A549 (cell line): ENCODE measurements around the gene LHFPL5. TPM values are rescaled to one million over a fixed set of nuclear protein-coding genes. Genes with fewer than 3 reads are reported as not detected.

Experiments used
- ATAC-seq, 2 experiments: fragments of 200-7000 bp in 1 of 2; fragments of >200 bp in 1 of 2; cut with Nextera tagmentation in 1 of 2; cut with Tn5 transposase in 1 of 2; 3 replicates each; pipeline versions ENCODE4 v1.8.0 to v1.9.1; 2018 to 2020; ENCODE audit warnings: mild to moderate bottlenecking in 1 of 2, moderate library complexity in 1 of 2
- CTCF ChIA-PET: fragments of 300-600 bp; sonication (Branson Sonifier 250); formaldehyde crosslinking; extraction: SDS; loops from one replicate; lab custom pipeline; 2021; ENCODE audit warnings: antibody characterized with exemption, inconsistent platforms; lab: Yijun Ruan, JAX
- POLR2A ChIA-PET: fragments of 350-600 bp; formaldehyde crosslinking; extraction: SDS; loops from one replicate; lab custom pipeline; 2021; ENCODE audit warnings: antibody characterized with exemption, inconsistent platforms; lab: Yijun Ruan, JAX
- DNase-seq, 2 experiments: peaks; one replicate each; pipeline versions ENCODE4 v3.0.0 to v3.0.0-alpha.2; 2011 to 2016; ENCODE audit warnings: low read depth in 1 of 2, low spot score in 1 of 2
- FAIRE-seq: peaks from 2 replicates; lab custom pipeline; 2011; peaks lifted over from hg19 to GRCh38; lab: Jason Lieb, UNC
- H3K27ac ChIP-seq, 2 experiments: fragments of >200 bp; sonication (Bioruptor Twin); formaldehyde crosslinking; 3 replicates each; pipeline ENCODE4 v1.5.1; 2016 to 2017
- H3K4me1 ChIP-seq: fragments of >200 bp; sonication (Bioruptor Twin); formaldehyde crosslinking; 3 replicates; pipeline ENCODE4 v1.6.1; 2016
- H3K4me2 ChIP-seq: fragments of >200 bp; sonication (Bioruptor Twin); formaldehyde crosslinking; 3 replicates; pipeline ENCODE4 v1.6.1; 2016
- H3K4me3 ChIP-seq: fragments of >200 bp; sonication (Bioruptor Twin); formaldehyde crosslinking; 3 replicates; pipeline ENCODE4 v1.5.1; 2016
- H3K9me3 ChIP-seq: fragments of >200 bp; sonication (Bioruptor Twin); formaldehyde crosslinking; 3 replicates; pipeline ENCODE4 v1.6.1; 2016
- CEBPB ChIP-seq, 2 experiments: fragments of >200 bp in 1 of 2; sonication (Bioruptor Twin) in 1 of 2; formaldehyde crosslinking in 1 of 2; IDR thresholded peaks; 2 replicates each; pipeline ENCODE4 v1.6.1; 2012 to 2016
- EHF ChIP-seq: fragments of 250-450 bp; sonication (Bioruptor Pico); IDR thresholded peaks from 2 replicates; pipeline ENCODE4 v1.5.0; 2020; ENCODE audit warnings: mild to moderate bottlenecking
- ELK1 ChIP-seq: fragments of 150-350 bp; IDR thresholded peaks from 2 replicates; pipeline ENCODE4 v1.6.1; 2014; ENCODE audit warnings: low read depth, mild to moderate bottlenecking, low read length
- HDAC2 ChIP-seq: fragments of 200-600 bp; sonication (generic); IDR thresholded peaks from 2 replicates; pipeline ENCODE4 v1.6.1; 2016
- HOXB13 ChIP-seq: fragments of 250-450 bp; sonication (Bioruptor Pico); IDR thresholded peaks from 2 replicates; pipeline ENCODE4 v1.5.0; 2020; ENCODE audit warnings: low read depth, mild to moderate bottlenecking, moderate library complexity
- JUN ChIP-seq, 2 experiments: fragments of >200 bp; sonication (Bioruptor Twin); formaldehyde crosslinking; IDR thresholded peaks; 2 replicates in 1 of 2; 3 replicates in 1 of 2; pipeline ENCODE4 v1.6.1; 2016 to 2017
- KDM1A ChIP-seq: fragments of 200-600 bp; sonication (generic); IDR thresholded peaks from 2 replicates; pipeline ENCODE4 v1.6.1; 2016; ENCODE audit warnings: low read depth, mild to moderate bottlenecking
- MAX ChIP-seq: IDR thresholded peaks from 2 replicates; pipeline ENCODE4 v1.6.1; 2012
- MAZ ChIP-seq: fragments of 150-350 bp; IDR thresholded peaks from 2 replicates; pipeline ENCODE4 v1.6.1; 2014; ENCODE audit warnings: antibody characterized with exemption, low read depth, low read length, borderline replicate concordance
- NFE2L2 ChIP-seq: fragments of 150-350 bp; conservative IDR thresholded peaks from 2 replicates; pipeline ENCODE4 v1.6.1; 2014; ENCODE audit warnings: low read length
- NR3C1 ChIP-seq: fragments of >200 bp; sonication (Bioruptor Twin); formaldehyde crosslinking; IDR thresholded peaks from 3 replicates; pipeline ENCODE4 v1.6.1; 2017
- POLR2A ChIP-seq: IDR thresholded peaks from 2 replicates; pipeline ENCODE4 v1.6.1; 2012; ENCODE audit warnings: mild to moderate bottlenecking, low read length
- POLR2AphosphoS2 ChIP-seq: conservative IDR thresholded peaks from 2 replicates; pipeline ENCODE4 v1.6.1; 2012; ENCODE audit warnings: low read length, improper control_type of control experiment, inconsistent platforms
- RAD21 ChIP-seq, 2 experiments: fragments of >200 bp in 1 of 2; sonication (Bioruptor Twin) in 1 of 2; formaldehyde crosslinking in 1 of 2; IDR thresholded peaks in 1 of 2; conservative IDR thresholded peaks in 1 of 2; 2 replicates in 1 of 2; 3 replicates in 1 of 2; pipeline ENCODE4 v1.6.1; 2012 to 2018; ENCODE audit warnings: inconsistent platforms in 1 of 2
- RARB ChIP-seq: fragments of 250-450 bp; sonication (Bioruptor Pico); IDR thresholded peaks from 2 replicates; pipeline ENCODE4 v1.8.0; 2021; ENCODE audit warnings: mild to moderate bottlenecking, moderate library complexity
- REST ChIP-seq: fragments of 200-600 bp; sonication (generic); IDR thresholded peaks from 2 replicates; pipeline ENCODE4 v1.6.1; 2016; ENCODE audit warnings: antibody characterized with exemption, mild to moderate bottlenecking, moderate library complexity
- RFX5 ChIP-seq: fragments of 450-650 bp; IDR thresholded peaks from 2 replicates; pipeline ENCODE4 v1.7.1; 2014; ENCODE audit warnings: antibody characterized with exemption, mild to moderate bottlenecking, moderate library complexity
- SMC3 ChIP-seq: fragments of >200 bp; sonication (Bioruptor Twin); formaldehyde crosslinking; IDR thresholded peaks from 3 replicates; pipeline ENCODE4 v1.6.1; 2018; ENCODE audit warnings: inconsistent platforms
- TFCP2L1 ChIP-seq: fragments of 250-450 bp; sonication (Bioruptor Pico); IDR thresholded peaks from 2 replicates; pipeline ENCODE4 v1.5.0; 2021; ENCODE audit warnings: mild to moderate bottlenecking
- TP53 ChIP-seq: fragments of 250-450 bp; sonication (Bioruptor Pico); IDR thresholded peaks from 2 replicates; pipeline ENCODE4 v1.5.0; 2021; ENCODE audit warnings: mild to moderate bottlenecking, moderate library complexity
- WGBS: methylation state at CpG from one replicate; pipeline ENCODE4 v1.1.6; 2017; ENCODE audit errors: missing lambda C conversion rate; 5-methylcytosine and 5-hydroxymethylcytosine counted together
- polyA plus RNA-seq, 4 experiments: library from polyadenylated mRNA; depleted of rRNA in 3 of 4; stranded (reverse); fragments of >200 nt; fragmentation: RNase III in 1 of 4; extraction: RNeasy Plus Mini Kit Qiagen cat#74134 plus additional on column Dnase treatment in 1 of 4; gene quantifications; 2 replicates in 3 of 4; 3 replicates in 1 of 4; pipeline ENCODE4 v1.2.3, GENCODE V29; 2011 to 2017

LHFPL5 gene
- polyA plus RNA-seq, 2 of the 4 experiments (the other 2 are of a cell fraction), result 0.06 to 0.17 TPM

GRCh38 chr6:35778437-35778836, 26.7 kb upstream of the LHFPL5 start:
- no peaks in the 10 kb centered on the region for H3K9me3 ChIP-seq
- WGBS, result 100% methylated on average over 2 of the region's 2 CpGs
- no peak for FAIRE-seq
- POLR2A ChIA-PET, result no interaction called here
- H3K4me2 ChIP-seq, result no peak overlapping the region
- no peak for TF ChIP-seq ELK1
- no peak for TF ChIP-seq MAX
- no peak for TF ChIP-seq JUN (IDR thresholded peaks at IDR 0.05)
- TF ChIP-seq POLR2AphosphoS2, result no peak
- no peak for TF ChIP-seq EHF (CRISPR knock-in tag)
- no peak for TF ChIP-seq REST
- TF ChIP-seq, all 56 proteins: peak for 0
- Histone ChIP-seq H3K27ac (no peak overlapping the region), H3K4me3 (no peak overlapping the region), H3K4me1 (no peaks in the 10 kb centered on the region; the same call in 2 of the 3 replicates)
- CTCF ChIA-PET, result no interaction called here
- ATAC-seq, result no peak
- no peak for DNase-seq

- ChIA-PET CTCF (no interaction called here), POLR2A (no interaction called here)
- H3K4me3 ChIP-seq, result no peak within 1 kb of the TSS
- no peaks in the 10 kb centered on the region; the same call in 2 of the 3 replicates for H3K4me1 ChIP-seq
- no peak within 1 kb of the TSS for H3K4me2 ChIP-seq
- WGBS, result 79% methylated on average over 7 of the region's 7 CpGs
- DNase-seq, result no peak
- TF ChIP-seq RARB (CRISPR knock-in tag), result no peak
- TF ChIP-seq KDM1A, result no peak
- no peak for TF ChIP-seq NR3C1
- no peak for TF ChIP-seq RAD21 (conservative IDR thresholded peaks at IDR 0.05 in 1 of 2, IDR thresholded peaks at IDR 0.05 in 1 of 2)
- no peak for TF ChIP-seq TP53 (CRISPR knock-in tag)
- no peak for TF ChIP-seq HDAC2
- no peak for TF ChIP-seq MAX
- TF ChIP-seq RFX5, result no peak
- TF ChIP-seq SMC3, result no peak
- no peaks in the 10 kb centered on the region for H3K9me3 ChIP-seq
- no peak for FAIRE-seq
- ATAC-seq, result no peak
- H3K27ac ChIP-seq, result no peak within 1 kb of the TSS
Observed at GRCh38 chr6:35780719-35781118, 24.4 kb upstream of the LHFPL5 start, which contains the start of gene CLPSL1. Gene CLPSL1, plus strand, starts transcription at chr6:35781019. Its CDS starts 92 bp downstream, at chr6:35781111.

GRCh38 chr6:35781290-35781689, 23.9 kb upstream of the LHFPL5 start:
- ATAC-seq (no peak), DNase-seq (no peak), FAIRE-seq (no peak)
- H3K4me3 ChIP-seq, result no peak overlapping the region
- no peaks in the 10 kb centered on the region; the same call in 2 of the 3 replicates for H3K4me1 ChIP-seq
- H3K9me3 ChIP-seq, result no peaks in the 10 kb centered on the region
- ChIA-PET CTCF (no interaction called here), POLR2A (no interaction called here)
- TF ChIP-seq MAZ, result no peak
- H3K27ac ChIP-seq, result no peak overlapping the region
- H3K4me2 ChIP-seq, result no peak overlapping the region
- 93% methylated on average over 2 of the region's 2 CpGs for WGBS

- TF ChIP-seq NFE2L2 (no peak), POLR2A (no peak), HOXB13 (CRISPR knock-in tag) (no peak), RAD21 (conservative IDR thresholded peaks at IDR 0.05 in 1 of 2, IDR thresholded peaks at IDR 0.05 in 1 of 2) (no peak), CEBPB (IDR thresholded peaks at IDR 0.05) (no peak), TFCP2L1 (CRISPR knock-in tag) (no peak)
- TF ChIP-seq, all 56 proteins: peak for 0
- ChIA-PET POLR2A (no interaction called here), CTCF (interaction anchor here (1.1 kb wide), 1 partner anchor 46 kb away, joined by 3 read pairs; no protein-coding TSS in a partner anchor)
- 42% methylated on average over 3 of the region's 3 CpGs for WGBS
- Histone ChIP-seq H3K4me3 (no peak overlapping the region), H3K9me3 (no peaks in the 10 kb centered on the region), H3K4me1 (no peaks in the 10 kb centered on the region; the same call in 2 of the 3 replicates), H3K4me2 (no peak overlapping the region), H3K27ac (no peak overlapping the region; a peak in 1 of 6 replicates)
- DNase-seq (no peak), ATAC-seq (no peak), FAIRE-seq (no peak)
Observed at GRCh38 chr6:35782424-35782823, 22.7 kb upstream of the LHFPL5 start.
